Prostate gland (tissue), 2 donors: Measurements from ENCODE around the gene RFX2. TPM values are rescaled to one million over a fixed set of nuclear protein-coding genes. Genes with fewer than 3 reads are reported as not detected.

ENCODE experiments used
- total RNA-seq, 2 donors: library from RNA; depleted of rRNA; stranded (reverse); fragments of >200 nt; gene quantifications; one replicate each; pipeline ENCODE4 v1.1.0, GENCODE V29; 2016

Gene RFX2
- total RNA-seq, 2 donors from 2014 or later = 13.4 to 25.3 TPM

Other genes starting within 250 kb of the RFX2 start
- not detected for gene FUT5, start 240.0 kb downstream of the RFX2 start, total RNA-seq
- gene NDUFA11, start 206.7 kb downstream of the RFX2 start, total RNA-seq = 100 to 1,000 TPM; 259 to 327 TPM
- gene VMAC, start 205.6 kb downstream of the RFX2 start, total RNA-seq = 10 to 100 TPM; 23.6 to 29.0 TPM
- gene CAPS, start 196.2 kb downstream of the RFX2 start, total RNA-seq = 10 to 100 TPM; 27.9 to 36.8 TPM
- 100 to 1,000 TPM in 1 of 2 donors, 10 to 100 TPM in 1; 84.6 to 120 TPM for gene RANBP3, start 132.4 kb downstream of the RFX2 start, total RNA-seq
- gene ACSBG2, start 25.2 kb upstream of the RFX2 start, total RNA-seq = 10 to 100 TPM in 1 of 2 donors, not detected in 1; 18.7 TPM
- 10 to 100 TPM; 39.9 to 41.4 TPM for gene MLLT1, start 169.5 kb upstream of the RFX2 start, total RNA-seq
- 1 to 10 TPM in 1 of 2 donors, not detected in 1; 5.3 TPM for gene ACER1, start 223.1 kb upstream of the RFX2 start, total RNA-seq